ENCODE results near the gene NOD2. TPM values are rescaled to one million over a fixed set of nuclear protein-coding genes. Genes with fewer than 3 reads are reported as not detected.
A peak's percentile ranks its signal among the peaks of the same experiment; 100 is the strongest.

Gene NOD2
- total and polyA plus RNA-seq, 11 donors: 0.21 to 6.5 (median 0.74) TPM

- Histone ChIP-seq H3K4me1 (peaks cover 4 to 39% (median 21%) of the 10 kb centered on the region in 12 donors), H3K27ac (no peak overlapping the region), H3K36me3 (no peaks in the 10 kb centered on the region), H3K27me3 (peaks cover 0 to 4% (median 0%) of the 10 kb centered on the region in 9 donors), H3K9me3 (no peaks in the 10 kb centered on the region), H3K4me3 (no peak overlapping the region)
- intact Hi-C loops (cut with DNase I): loop anchor here in 1 of 10 donors (10.0 kb wide), 1 partner anchor 52 kb away; the partner anchor contains the start of gene CYLD
- no peak for ATAC-seq
- DNase-seq: no peak
- TF ChIP-seq CTCF (IDR thresholded peaks at IDR 0.05) (no peak), POLR2A (IDR thresholded peaks at IDR 0.05) (no peak)
- 84 to 92% (median 91%) methylated on average over 4 of the region's 4 CpGs for WGBS, 4 donors
Observed at GRCh38 chr16:50692644-50692998, 785 bp upstream of the NOD2 start.

GRCh38 chr16:50694206-50694605, 800 bp downstream of the NOD2 start:
- ATAC-seq: no peak
- no peaks in the 10 kb centered on the region for H3K36me3 ChIP-seq

GRCh38 chr16:50695017-50696000, 1.9 kb downstream of the NOD2 start:
- TF ChIP-seq POLR2A (IDR thresholded peaks at IDR 0.05): no peak
- no peak for TF ChIP-seq CTCF (IDR thresholded peaks at IDR 0.05)
- peak in 3 of 4 donors; percentile 11 to 31 (median 19) for ATAC-seq
- 96 to 97% (median 97%) methylated on average over 9 of the region's 9 CpGs for WGBS, 4 donors
- Histone ChIP-seq H3K27ac (peak overlapping the region in 8 of 12 donors; percentile 65 to 91 (median 74)), H3K36me3 (peaks cover 0 to 8% (median 0%) of the 10 kb centered on the region in 9 donors), H3K4me1 (peaks cover 4 to 66% (median 29%) of the 10 kb centered on the region in 12 donors), H3K9me3 (no peaks in the 10 kb centered on the region), H3K4me3 (peak overlapping the region in 1 of 12 donors; percentile 75), H3K27me3 (peaks cover 0 to 4% (median 0%) of the 10 kb centered on the region in 9 donors)
- intact Hi-C loops (cut with DNase I): loop anchor here in 5 of 10 donors (5.0 to 10.0 kb wide), 2 partner anchors 47 to 49 kb away; partner anchors contain the start of gene CYLD (in 5 of the 5)
- DNase-seq: peak in 3 of 5 donors; percentile 45 to 61 (median 53)

More at GRCh38 chr16:50694206-50694605, 800 bp downstream of the NOD2 start:
- 94 to 100% (median 99%) methylated on average over 2 of the region's 2 CpGs for WGBS, 4 donors
- DNase-seq: no peak
- H3K4me3 ChIP-seq: peak overlapping the region in 7 of 12 donors; percentile 47 to 75 (median 52)
- intact Hi-C loops (cut with DNase I): loop anchor here in 1 of 10 donors (10.0 kb wide), 1 partner anchor 51 kb away; the partner anchor contains the start of gene CYLD
- no peaks in the 10 kb centered on the region for H3K9me3 ChIP-seq
- peak overlapping the region in 1 of 12 donors; percentile 91 for H3K27ac ChIP-seq
- peaks cover 0 to 4% (median 0%) of the 10 kb centered on the region in 9 donors for H3K27me3 ChIP-seq
- peaks cover 4 to 55% (median 26%) of the 10 kb centered on the region in 12 donors for H3K4me1 ChIP-seq
- TF ChIP-seq POLR2A (IDR thresholded peaks at IDR 0.05): no peak
- no peak for TF ChIP-seq CTCF (IDR thresholded peaks at IDR 0.05)

- Histone ChIP-seq H3K4me3 (peak overlapping the region in 1 of 12 donors; percentile 75), H3K27me3 (peaks cover 0 to 4% (median 0%) of the 10 kb centered on the region in 9 donors), H3K27ac (peak overlapping the region in 11 of 12 donors; percentile 0 to 91 (median 69)), H3K4me1 (peaks cover 4 to 70% (median 29%) of the 10 kb centered on the region in 12 donors), H3K36me3 (peaks cover 0 to 16% (median 0%) of the 10 kb centered on the region in 9 donors), H3K9me3 (no peaks in the 10 kb centered on the region)
- no peak for DNase-seq
- intact Hi-C loops (cut with DNase I): loop anchor here in 5 of 10 donors (5.0 to 10.0 kb wide), 2 partner anchors 46 to 49 kb away; partner anchors contain the start of gene CYLD (in 5 of the 5)
- ATAC-seq: no peak
- 60 to 65% (median 61%) methylated on average over 5 of the region's 5 CpGs for WGBS, 4 donors
- TF ChIP-seq POLR2A (IDR thresholded peaks at IDR 0.05): no peak
Observed at GRCh38 chr16:50696126-50696525, 2.7 kb downstream of the NOD2 start.

All from heart left ventricle (tissue), 16 donors.